ENCODE results near the gene ZFP90. TPM values are rescaled to one million over a fixed set of nuclear protein-coding genes. Genes with fewer than 3 reads are reported as not detected.

Gene ZFP90
- total and polyA plus RNA-seq, 9 of the 15 experiments (the other 6 are each of a cell fraction or from before 2014, with no cell fraction given): 0.66 to 2.9 (median 2.3) TPM

- TF ChIP-seq, protein P1, sequence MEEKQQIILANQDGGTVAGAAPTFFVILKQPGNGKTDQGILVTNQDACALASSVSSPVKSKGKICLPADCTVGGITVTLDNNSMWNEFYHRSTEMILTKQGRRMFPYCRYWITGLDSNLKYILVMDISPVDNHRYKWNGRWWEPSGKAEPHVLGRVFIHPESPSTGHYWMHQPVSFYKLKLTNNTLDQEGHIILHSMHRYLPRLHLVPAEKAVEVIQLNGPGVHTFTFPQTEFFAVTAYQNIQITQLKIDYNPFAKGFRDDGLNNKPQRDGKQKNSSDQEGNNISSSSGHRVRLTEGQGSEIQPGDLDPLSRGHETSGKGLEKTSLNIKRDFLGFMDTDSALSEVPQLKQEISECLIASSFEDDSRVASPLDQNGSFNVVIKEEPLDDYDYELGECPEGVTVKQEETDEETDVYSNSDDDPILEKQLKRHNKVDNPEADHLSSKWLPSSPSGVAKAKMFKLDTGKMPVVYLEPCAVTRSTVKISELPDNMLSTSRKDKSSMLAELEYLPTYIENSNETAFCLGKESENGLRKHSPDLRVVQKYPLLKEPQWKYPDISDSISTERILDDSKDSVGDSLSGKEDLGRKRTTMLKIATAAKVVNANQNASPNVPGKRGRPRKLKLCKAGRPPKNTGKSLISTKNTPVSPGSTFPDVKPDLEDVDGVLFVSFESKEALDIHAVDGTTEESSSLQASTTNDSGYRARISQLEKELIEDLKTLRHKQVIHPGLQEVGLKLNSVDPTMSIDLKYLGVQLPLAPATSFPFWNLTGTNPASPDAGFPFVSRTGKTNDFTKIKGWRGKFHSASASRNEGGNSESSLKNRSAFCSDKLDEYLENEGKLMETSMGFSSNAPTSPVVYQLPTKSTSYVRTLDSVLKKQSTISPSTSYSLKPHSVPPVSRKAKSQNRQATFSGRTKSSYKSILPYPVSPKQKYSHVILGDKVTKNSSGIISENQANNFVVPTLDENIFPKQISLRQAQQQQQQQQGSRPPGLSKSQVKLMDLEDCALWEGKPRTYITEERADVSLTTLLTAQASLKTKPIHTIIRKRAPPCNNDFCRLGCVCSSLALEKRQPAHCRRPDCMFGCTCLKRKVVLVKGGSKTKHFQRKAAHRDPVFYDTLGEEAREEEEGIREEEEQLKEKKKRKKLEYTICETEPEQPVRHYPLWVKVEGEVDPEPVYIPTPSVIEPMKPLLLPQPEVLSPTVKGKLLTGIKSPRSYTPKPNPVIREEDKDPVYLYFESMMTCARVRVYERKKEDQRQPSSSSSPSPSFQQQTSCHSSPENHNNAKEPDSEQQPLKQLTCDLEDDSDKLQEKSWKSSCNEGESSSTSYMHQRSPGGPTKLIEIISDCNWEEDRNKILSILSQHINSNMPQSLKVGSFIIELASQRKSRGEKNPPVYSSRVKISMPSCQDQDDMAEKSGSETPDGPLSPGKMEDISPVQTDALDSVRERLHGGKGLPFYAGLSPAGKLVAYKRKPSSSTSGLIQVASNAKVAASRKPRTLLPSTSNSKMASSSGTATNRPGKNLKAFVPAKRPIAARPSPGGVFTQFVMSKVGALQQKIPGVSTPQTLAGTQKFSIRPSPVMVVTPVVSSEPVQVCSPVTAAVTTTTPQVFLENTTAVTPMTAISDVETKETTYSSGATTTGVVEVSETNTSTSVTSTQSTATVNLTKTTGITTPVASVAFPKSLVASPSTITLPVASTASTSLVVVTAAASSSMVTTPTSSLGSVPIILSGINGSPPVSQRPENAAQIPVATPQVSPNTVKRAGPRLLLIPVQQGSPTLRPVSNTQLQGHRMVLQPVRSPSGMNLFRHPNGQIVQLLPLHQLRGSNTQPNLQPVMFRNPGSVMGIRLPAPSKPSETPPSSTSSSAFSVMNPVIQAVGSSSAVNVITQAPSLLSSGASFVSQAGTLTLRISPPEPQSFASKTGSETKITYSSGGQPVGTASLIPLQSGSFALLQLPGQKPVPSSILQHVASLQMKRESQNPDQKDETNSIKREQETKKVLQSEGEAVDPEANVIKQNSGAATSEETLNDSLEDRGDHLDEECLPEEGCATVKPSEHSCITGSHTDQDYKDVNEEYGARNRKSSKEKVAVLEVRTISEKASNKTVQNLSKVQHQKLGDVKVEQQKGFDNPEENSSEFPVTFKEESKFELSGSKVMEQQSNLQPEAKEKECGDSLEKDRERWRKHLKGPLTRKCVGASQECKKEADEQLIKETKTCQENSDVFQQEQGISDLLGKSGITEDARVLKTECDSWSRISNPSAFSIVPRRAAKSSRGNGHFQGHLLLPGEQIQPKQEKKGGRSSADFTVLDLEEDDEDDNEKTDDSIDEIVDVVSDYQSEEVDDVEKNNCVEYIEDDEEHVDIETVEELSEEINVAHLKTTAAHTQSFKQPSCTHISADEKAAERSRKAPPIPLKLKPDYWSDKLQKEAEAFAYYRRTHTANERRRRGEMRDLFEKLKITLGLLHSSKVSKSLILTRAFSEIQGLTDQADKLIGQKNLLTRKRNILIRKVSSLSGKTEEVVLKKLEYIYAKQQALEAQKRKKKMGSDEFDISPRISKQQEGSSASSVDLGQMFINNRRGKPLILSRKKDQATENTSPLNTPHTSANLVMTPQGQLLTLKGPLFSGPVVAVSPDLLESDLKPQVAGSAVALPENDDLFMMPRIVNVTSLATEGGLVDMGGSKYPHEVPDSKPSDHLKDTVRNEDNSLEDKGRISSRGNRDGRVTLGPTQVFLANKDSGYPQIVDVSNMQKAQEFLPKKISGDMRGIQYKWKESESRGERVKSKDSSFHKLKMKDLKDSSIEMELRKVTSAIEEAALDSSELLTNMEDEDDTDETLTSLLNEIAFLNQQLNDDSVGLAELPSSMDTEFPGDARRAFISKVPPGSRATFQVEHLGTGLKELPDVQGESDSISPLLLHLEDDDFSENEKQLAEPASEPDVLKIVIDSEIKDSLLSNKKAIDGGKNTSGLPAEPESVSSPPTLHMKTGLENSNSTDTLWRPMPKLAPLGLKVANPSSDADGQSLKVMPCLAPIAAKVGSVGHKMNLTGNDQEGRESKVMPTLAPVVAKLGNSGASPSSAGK (IDR thresholded peaks at IDR 0.05): peak; percentile 70
- TF ChIP-seq GABPA (tag; conservative IDR thresholded peaks at IDR 0.05; ENCODE audit: low read depth): no peak
- TF ChIP-seq XRCC5 (IDR thresholded peaks at IDR 0.05; ENCODE audit: low read depth, low read length): peak; percentile 69; the same call in 1 of the 2 replicates
- TF ChIP-seq, protein P2, sequence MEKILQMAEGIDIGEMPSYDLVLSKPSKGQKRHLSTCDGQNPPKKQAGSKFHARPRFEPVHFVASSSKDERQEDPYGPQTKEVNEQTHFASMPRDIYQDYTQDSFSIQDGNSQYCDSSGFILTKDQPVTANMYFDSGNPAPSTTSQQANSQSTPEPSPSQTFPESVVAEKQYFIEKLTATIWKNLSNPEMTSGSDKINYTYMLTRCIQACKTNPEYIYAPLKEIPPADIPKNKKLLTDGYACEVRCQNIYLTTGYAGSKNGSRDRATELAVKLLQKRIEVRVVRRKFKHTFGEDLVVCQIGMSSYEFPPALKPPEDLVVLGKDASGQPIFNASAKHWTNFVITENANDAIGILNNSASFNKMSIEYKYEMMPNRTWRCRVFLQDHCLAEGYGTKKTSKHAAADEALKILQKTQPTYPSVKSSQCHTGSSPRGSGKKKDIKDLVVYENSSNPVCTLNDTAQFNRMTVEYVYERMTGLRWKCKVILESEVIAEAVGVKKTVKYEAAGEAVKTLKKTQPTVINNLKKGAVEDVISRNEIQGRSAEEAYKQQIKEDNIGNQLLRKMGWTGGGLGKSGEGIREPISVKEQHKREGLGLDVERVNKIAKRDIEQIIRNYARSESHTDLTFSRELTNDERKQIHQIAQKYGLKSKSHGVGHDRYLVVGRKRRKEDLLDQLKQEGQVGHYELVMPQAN (IDR thresholded peaks at IDR 0.05; ENCODE audit: borderline replicate concordance): no peak
- TF ChIP-seq, protein P3, sequence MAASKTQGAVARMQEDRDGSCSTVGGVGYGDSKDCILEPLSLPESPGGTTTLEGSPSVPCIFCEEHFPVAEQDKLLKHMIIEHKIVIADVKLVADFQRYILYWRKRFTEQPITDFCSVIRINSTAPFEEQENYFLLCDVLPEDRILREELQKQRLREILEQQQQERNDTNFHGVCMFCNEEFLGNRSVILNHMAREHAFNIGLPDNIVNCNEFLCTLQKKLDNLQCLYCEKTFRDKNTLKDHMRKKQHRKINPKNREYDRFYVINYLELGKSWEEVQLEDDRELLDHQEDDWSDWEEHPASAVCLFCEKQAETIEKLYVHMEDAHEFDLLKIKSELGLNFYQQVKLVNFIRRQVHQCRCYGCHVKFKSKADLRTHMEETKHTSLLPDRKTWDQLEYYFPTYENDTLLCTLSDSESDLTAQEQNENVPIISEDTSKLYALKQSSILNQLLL (CRISPR knock-in tag; IDR thresholded peaks at IDR 0.05; ENCODE audit: borderline replicate concordance): no peak
- TF ChIP-seq, protein P4, sequence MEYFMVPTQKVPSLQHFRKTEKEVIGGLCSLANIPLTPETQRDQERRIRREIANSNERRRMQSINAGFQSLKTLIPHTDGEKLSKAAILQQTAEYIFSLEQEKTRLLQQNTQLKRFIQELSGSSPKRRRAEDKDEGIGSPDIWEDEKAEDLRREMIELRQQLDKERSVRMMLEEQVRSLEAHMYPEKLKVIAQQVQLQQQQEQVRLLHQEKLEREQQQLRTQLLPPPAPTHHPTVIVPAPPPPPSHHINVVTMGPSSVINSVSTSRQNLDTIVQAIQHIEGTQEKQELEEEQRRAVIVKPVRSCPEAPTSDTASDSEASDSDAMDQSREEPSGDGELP (CRISPR knock-in tag; IDR thresholded peaks at IDR 0.05; ENCODE audit: borderline replicate concordance): peak; percentile 100
- TF ChIP-seq ZNF583 (CRISPR knock-in tag; IDR thresholded peaks at IDR 0.05): no peak
- TF ChIP-seq NEUROD1 (IDR thresholded peaks at IDR 0.05; ENCODE audit: borderline replicate concordance, low read depth, low read length, partially characterized antibody): peak; percentile 28
- no peak for TF ChIP-seq ZNF79 (CRISPR knock-in tag; IDR thresholded peaks at IDR 0.05; ENCODE audit: low read depth)
- TF ChIP-seq CREM (IDR thresholded peaks at IDR 0.05; ENCODE audit: low read depth): peak; percentile 53
- TF ChIP-seq CXXC5 (CRISPR knock-in tag; IDR thresholded peaks at IDR 0.05): peak; percentile 21; the same call in 1 of the 2 replicates
- no peak for TF ChIP-seq CBX2 (IDR thresholded peaks at IDR 0.05; ENCODE audit: insufficient read depth, low read length, poor library complexity, severe bottlenecking)
Measured at GRCh38 chr16:68520649-68521086, 18.4 kb upstream of the ZFP90 start (continued).

Data from K562 (cell line).